Measurements from ENCODE around the gene SCARB2. TPM values are rescaled to one million over a fixed set of nuclear protein-coding genes. Genes with fewer than 3 reads are reported as not detected.

The SCARB2 gene
- total RNA-seq, 5 donors from 2014 or later (not counting 1 experiment from before 2014, with no cell fraction given) = 20.9 to 37.3 (median 23.2) TPM

DNA sequence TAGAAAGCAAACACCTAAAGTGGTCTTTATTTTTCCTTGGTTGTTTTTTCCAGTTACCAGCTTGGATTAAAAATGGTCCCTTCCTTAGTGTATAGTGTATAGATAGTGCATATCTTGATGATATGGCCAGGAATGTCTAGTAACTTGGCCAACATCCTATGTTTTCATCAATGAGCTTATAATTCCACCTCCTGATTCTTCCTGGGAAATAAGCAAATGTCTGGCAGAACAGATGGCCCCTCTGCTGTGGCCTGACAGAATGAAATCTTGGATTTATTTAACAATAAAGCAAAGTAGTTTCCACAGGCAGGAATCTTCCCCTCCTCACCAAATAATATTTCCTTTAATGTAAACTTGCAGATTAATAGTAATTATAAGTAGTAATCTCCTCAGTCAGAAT is 6.1 kb downstream of the SCARB2 start:
- H3K27me3 ChIP-seq (replicated peaks in 1 of 2; ENCODE audit: control insufficient read depth in 2 of 2, extremely low read depth in 1 of 2, insufficient read depth in 2 of 2, low read length in 1 of 2) = no peaks in the 10 kb centered on the region
- no peaks in the 10 kb centered on the region for H3K36me3 Mint-ChIP-seq
- ATAC-seq (replicated peaks in 1 of 4) (no peak), DNase-seq (no peak)
- no peak overlapping the region for H3K4me3 ChIP-seq (ENCODE audit: control insufficient read depth in 1 of 2, extremely low read depth in 1 of 2, low read length in 1 of 2)
- H3K4me3 Mint-ChIP-seq = no peak overlapping the region
- H3K27me3 Mint-ChIP-seq = no peaks in the 10 kb centered on the region
- peaks cover 58 to 75% (median 68%) of the 10 kb centered on the region in 3 donors for H3K4me1 Mint-ChIP-seq
- no peak overlapping the region for H3K27ac Mint-ChIP-seq
- H3K4me1 ChIP-seq (ENCODE audit: control insufficient read depth in 1 of 2, extremely low read depth in 1 of 2, insufficient read depth in 2 of 2, low read length in 2 of 2) = peaks cover 8 to 9% of the 10 kb centered on the region in 2 experiments
- H3K36me3 ChIP-seq (ENCODE audit: control insufficient read depth in 2 of 2, extremely low read depth in 1 of 2, insufficient read depth in 1 of 2, low read length in 1 of 2) = no peaks in the 10 kb centered on the region
- H3K9me3 ChIP-seq = no peaks in the 10 kb centered on the region
- H3K27ac ChIP-seq (ENCODE audit: low read length) = no peak overlapping the region
- ChIA-PET POLR2A (interaction anchor here in 1 of 2 donors (0.6 kb wide), 1 partner anchor 280 kb away, joined by 4 read pairs; no protein-coding TSS in a partner anchor), CTCF (interaction anchor here in 1 of 2 donors (0.7 kb wide), 1 partner anchor 8 kb away, joined by 3 read pairs; no protein-coding TSS in a partner anchor)
- H3K9me3 Mint-ChIP-seq = no peaks in the 10 kb centered on the region

GRCh38 chr4:76206222-76206942 is 7.2 kb downstream of the SCARB2 start:
- no peaks in the 10 kb centered on the region for H3K36me3 ChIP-seq (ENCODE audit: control insufficient read depth in 2 of 2, extremely low read depth in 1 of 2, insufficient read depth in 1 of 2, low read length in 1 of 2)
- DNase-seq (no peak), ATAC-seq (replicated peaks in 1 of 4) (no peak)
- 94% methylated on average over 2 of the region's 7 CpGs for WGBS (ENCODE audit: insufficient coverage)
- no peaks in the 10 kb centered on the region for H3K27me3 ChIP-seq (replicated peaks in 1 of 2; ENCODE audit: control insufficient read depth in 2 of 2, extremely low read depth in 1 of 2, insufficient read depth in 2 of 2, low read length in 1 of 2)
- Mint-ChIP-seq H3K36me3 (no peaks in the 10 kb centered on the region), H3K27me3 (no peaks in the 10 kb centered on the region), H3K9me3 (no peaks in the 10 kb centered on the region), H3K27ac (no peak overlapping the region), H3K4me3 (no peak overlapping the region), H3K4me1 (peaks cover 50 to 65% (median 62%) of the 10 kb centered on the region in 3 donors)
- no peaks in the 10 kb centered on the region for H3K9me3 ChIP-seq
- H3K27ac ChIP-seq (ENCODE audit: low read length) = no peak overlapping the region
- CTCF ChIA-PET = no interaction called here
- H3K4me1 ChIP-seq (ENCODE audit: control insufficient read depth in 1 of 2, extremely low read depth in 1 of 2, insufficient read depth in 2 of 2, low read length in 2 of 2) = peaks cover 0 to 4% of the 10 kb centered on the region in 2 experiments
- H3K4me3 ChIP-seq (ENCODE audit: control insufficient read depth in 1 of 2, extremely low read depth in 1 of 2, low read length in 1 of 2) = no peak overlapping the region
- POLR2A ChIA-PET = interaction anchor here in 1 of 2 donors (0.9 kb wide), 1 partner anchor 22 kb away, joined by 4 read pairs; no protein-coding TSS in a partner anchor

GRCh38 chr4:76205476-76205875 is 8.1 kb downstream of the SCARB2 start:
- ChIA-PET CTCF (no interaction called here), POLR2A (no interaction called here)
- no peak overlapping the region for H3K4me3 ChIP-seq (ENCODE audit: control insufficient read depth in 1 of 2, extremely low read depth in 1 of 2, low read length in 1 of 2)
- no peaks in the 10 kb centered on the region for H3K36me3 Mint-ChIP-seq
- H3K4me1 ChIP-seq (ENCODE audit: control insufficient read depth in 1 of 2, extremely low read depth in 1 of 2, insufficient read depth in 2 of 2, low read length in 2 of 2) = peaks cover 0 to 6% of the 10 kb centered on the region in 2 experiments
- DNase-seq (no peak), ATAC-seq (replicated peaks in 1 of 4) (no peak)
- no peaks in the 10 kb centered on the region for H3K9me3 ChIP-seq
- H3K36me3 ChIP-seq (ENCODE audit: control insufficient read depth in 2 of 2, extremely low read depth in 1 of 2, insufficient read depth in 1 of 2, low read length in 1 of 2) = no peaks in the 10 kb centered on the region
- H3K27me3 ChIP-seq (replicated peaks in 1 of 2; ENCODE audit: control insufficient read depth in 2 of 2, extremely low read depth in 1 of 2, insufficient read depth in 2 of 2, low read length in 1 of 2) = no peaks in the 10 kb centered on the region
- H3K27me3 Mint-ChIP-seq = no peaks in the 10 kb centered on the region
- H3K27ac ChIP-seq (ENCODE audit: low read length) = no peak overlapping the region
- no peak overlapping the region for H3K27ac Mint-ChIP-seq
- H3K9me3 Mint-ChIP-seq = no peaks in the 10 kb centered on the region
- peaks cover 50 to 65% (median 62%) of the 10 kb centered on the region in 3 donors for H3K4me1 Mint-ChIP-seq
- no peak overlapping the region for H3K4me3 Mint-ChIP-seq

GRCh38 chr4:76204936-76205335 is 8.7 kb downstream of the SCARB2 start:
- no peak overlapping the region for H3K4me3 ChIP-seq (ENCODE audit: control insufficient read depth in 1 of 2, extremely low read depth in 1 of 2, low read length in 1 of 2)
- H3K27ac Mint-ChIP-seq = no peak overlapping the region
- WGBS (ENCODE audit: insufficient coverage) = no CpG with 5 or more reads among the region's 1 CpG
- no peaks in the 10 kb centered on the region for H3K36me3 ChIP-seq (ENCODE audit: control insufficient read depth in 2 of 2, extremely low read depth in 1 of 2, insufficient read depth in 1 of 2, low read length in 1 of 2)
- H3K27me3 ChIP-seq (replicated peaks in 1 of 2; ENCODE audit: control insufficient read depth in 2 of 2, extremely low read depth in 1 of 2, insufficient read depth in 2 of 2, low read length in 1 of 2) = no peaks in the 10 kb centered on the region
- no peaks in the 10 kb centered on the region for H3K9me3 Mint-ChIP-seq
- peaks cover 2 to 8% of the 10 kb centered on the region in 2 experiments for H3K4me1 ChIP-seq (ENCODE audit: control insufficient read depth in 1 of 2, extremely low read depth in 1 of 2, insufficient read depth in 2 of 2, low read length in 2 of 2)
- no peak overlapping the region for H3K27ac ChIP-seq (ENCODE audit: low read length)
- H3K9me3 ChIP-seq = no peaks in the 10 kb centered on the region
- ChIA-PET POLR2A (no interaction called here), CTCF (no interaction called here)
- no peak overlapping the region for H3K4me3 Mint-ChIP-seq
- H3K27me3 Mint-ChIP-seq = no peaks in the 10 kb centered on the region
- peaks cover 50 to 65% (median 61%) of the 10 kb centered on the region in 3 donors for H3K4me1 Mint-ChIP-seq
- DNase-seq = no peak
- ATAC-seq (replicated peaks in 1 of 4) = no peak
- no peaks in the 10 kb centered on the region for H3K36me3 Mint-ChIP-seq

DNA sequence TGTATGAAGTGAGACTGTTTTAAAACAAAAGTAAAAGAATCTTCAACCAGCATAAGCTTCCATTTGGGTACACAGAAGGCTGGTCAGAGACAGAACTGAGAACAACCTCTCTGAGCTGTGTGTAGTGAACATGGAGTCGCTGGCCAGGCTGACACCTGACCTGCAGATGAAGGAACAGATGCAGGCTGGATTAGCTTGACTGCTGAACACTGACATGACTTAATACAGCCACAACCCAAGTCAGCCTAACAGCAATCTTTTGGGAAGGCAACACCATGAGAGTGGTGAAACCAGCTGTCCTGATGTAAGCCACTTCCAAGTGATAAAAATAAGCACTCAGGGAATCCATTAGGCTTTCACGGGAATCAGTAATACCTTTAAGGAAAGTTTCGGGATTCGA is 10.1 kb downstream of the SCARB2 start:
- Histone ChIP-seq H3K36me3 (ENCODE audit: control insufficient read depth in 2 of 2, extremely low read depth in 1 of 2, insufficient read depth in 1 of 2, low read length in 1 of 2) (no peaks in the 10 kb centered on the region), H3K27ac (ENCODE audit: low read length) (no peak overlapping the region), H3K9me3 (no peaks in the 10 kb centered on the region), H3K27me3 (replicated peaks in 1 of 2; ENCODE audit: control insufficient read depth in 2 of 2, extremely low read depth in 1 of 2, insufficient read depth in 2 of 2, low read length in 1 of 2) (no peaks in the 10 kb centered on the region), H3K4me1 (ENCODE audit: control insufficient read depth in 1 of 2, extremely low read depth in 1 of 2, insufficient read depth in 2 of 2, low read length in 2 of 2) (peaks cover 9 to 16% of the 10 kb centered on the region in 2 experiments), H3K4me3 (ENCODE audit: control insufficient read depth in 1 of 2, extremely low read depth in 1 of 2, low read length in 1 of 2) (no peak overlapping the region)
- WGBS (ENCODE audit: insufficient coverage) = 100% methylated on average over 2 of the region's 4 CpGs
- Mint-ChIP-seq H3K4me1 (peaks cover 55 to 68% (median 64%) of the 10 kb centered on the region in 3 donors), H3K27ac (no peak overlapping the region), H3K4me3 (no peak overlapping the region), H3K9me3 (no peaks in the 10 kb centered on the region), H3K36me3 (no peaks in the 10 kb centered on the region), H3K27me3 (no peaks in the 10 kb centered on the region)
- DNase-seq = no peak
- ChIA-PET POLR2A (no interaction called here), CTCF (interaction anchor here in 1 of 2 donors (1.0 kb wide), 1 partner anchor 24 kb away, joined by 3 read pairs; no protein-coding TSS in a partner anchor)
- ATAC-seq (replicated peaks in 1 of 4) = no peak

DNA sequence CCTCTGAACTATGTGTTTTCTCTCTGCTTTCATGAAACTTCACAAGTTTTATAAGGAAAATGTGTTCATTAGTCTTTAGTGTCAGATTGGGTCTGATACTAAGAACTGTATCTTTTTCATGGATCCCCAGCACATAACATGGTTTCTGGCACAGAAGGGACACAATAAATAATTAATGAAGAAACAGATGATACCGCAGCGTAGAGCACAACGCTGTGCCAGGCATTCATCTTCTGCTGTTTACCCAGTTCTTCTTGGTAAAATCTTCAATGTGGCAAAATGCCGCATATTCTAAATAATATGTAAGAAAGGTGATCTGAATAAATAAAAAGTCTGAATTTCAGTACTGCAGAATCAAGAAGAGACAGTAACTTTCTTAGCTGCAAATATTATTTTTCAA is 12.3 kb downstream of the SCARB2 start:
- H3K9me3 ChIP-seq = no peaks in the 10 kb centered on the region
- no peak overlapping the region for H3K27ac Mint-ChIP-seq
- ChIA-PET POLR2A (no interaction called here), CTCF (no interaction called here)
- H3K27me3 Mint-ChIP-seq = no peaks in the 10 kb centered on the region
- no CpG with 5 or more reads among the region's 4 CpGs for WGBS (ENCODE audit: insufficient coverage)
- ATAC-seq (replicated peaks in 1 of 4) (no peak), DNase-seq (no peak)
- H3K27me3 ChIP-seq (replicated peaks in 1 of 2; ENCODE audit: control insufficient read depth in 2 of 2, extremely low read depth in 1 of 2, insufficient read depth in 2 of 2, low read length in 1 of 2) = no peaks in the 10 kb centered on the region
- peaks cover 8% of the 10 kb centered on the region for H3K36me3 Mint-ChIP-seq
- H3K36me3 ChIP-seq (ENCODE audit: control insufficient read depth in 2 of 2, extremely low read depth in 1 of 2, insufficient read depth in 1 of 2, low read length in 1 of 2) = no peaks in the 10 kb centered on the region
- H3K27ac ChIP-seq (ENCODE audit: low read length) = no peak overlapping the region
- no peak overlapping the region for H3K4me3 Mint-ChIP-seq
- no peaks in the 10 kb centered on the region for H3K9me3 Mint-ChIP-seq
- peaks cover 57 to 67% (median 61%) of the 10 kb centered on the region in 3 donors for H3K4me1 Mint-ChIP-seq
- no peak overlapping the region for H3K4me3 ChIP-seq (ENCODE audit: control insufficient read depth in 1 of 2, extremely low read depth in 1 of 2, low read length in 1 of 2)
- peaks cover 17 to 25% of the 10 kb centered on the region in 2 experiments for H3K4me1 ChIP-seq (ENCODE audit: control insufficient read depth in 1 of 2, extremely low read depth in 1 of 2, insufficient read depth in 2 of 2, low read length in 2 of 2)

Measured in T-cell (primary cell).